Activated effector memory CD4-positive, alpha-beta T cell treated with anti-CD3 and anti-CD28 coated beads, Interleukin-2, amount 50 U/mL, for 16 hours (primary cell): ENCODE data around the gene LACTB.

ENCODE experiments used
- DNase-seq: peaks from one replicate; pipeline ENCODE4 v3.0.0-alpha.2; 2020

Gene LACTB

DNA sequence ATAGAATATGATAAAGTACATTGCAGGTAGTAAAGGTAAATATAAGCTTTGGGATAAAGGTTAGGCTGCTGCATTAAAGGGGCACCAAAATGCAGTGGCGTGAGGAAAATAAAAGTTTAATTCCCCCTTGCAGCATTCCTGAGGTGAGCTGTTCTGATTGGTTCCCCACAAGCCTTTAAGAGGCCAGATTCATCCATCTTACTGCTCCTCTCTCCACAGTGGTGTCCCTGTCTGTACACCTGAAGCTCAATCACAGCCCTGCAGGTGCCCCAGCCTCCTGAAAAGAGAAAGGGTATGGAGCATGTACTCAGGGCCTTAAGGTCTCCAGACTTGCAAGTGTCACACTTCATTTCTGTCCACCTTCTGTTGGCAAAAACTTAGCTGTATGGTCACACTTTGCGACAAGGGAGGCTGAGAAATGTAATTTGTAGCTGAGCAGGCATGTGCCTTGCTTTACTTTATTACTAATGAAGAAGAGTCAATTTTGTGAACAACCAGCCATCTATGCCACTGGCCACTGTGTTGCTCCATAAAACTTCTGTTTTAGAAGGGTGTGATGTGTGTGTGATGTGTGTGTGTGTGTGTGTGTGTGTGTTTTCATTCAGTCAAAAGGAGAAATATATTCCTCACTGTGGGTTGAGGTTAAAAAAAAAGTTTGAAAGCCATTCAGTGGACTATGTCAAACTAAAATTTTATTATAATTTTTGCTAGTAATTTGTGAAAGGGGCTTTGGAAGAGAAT lies 12.8 kb downstream of the LACTB start:
- DNase-seq = no peak

DNA sequence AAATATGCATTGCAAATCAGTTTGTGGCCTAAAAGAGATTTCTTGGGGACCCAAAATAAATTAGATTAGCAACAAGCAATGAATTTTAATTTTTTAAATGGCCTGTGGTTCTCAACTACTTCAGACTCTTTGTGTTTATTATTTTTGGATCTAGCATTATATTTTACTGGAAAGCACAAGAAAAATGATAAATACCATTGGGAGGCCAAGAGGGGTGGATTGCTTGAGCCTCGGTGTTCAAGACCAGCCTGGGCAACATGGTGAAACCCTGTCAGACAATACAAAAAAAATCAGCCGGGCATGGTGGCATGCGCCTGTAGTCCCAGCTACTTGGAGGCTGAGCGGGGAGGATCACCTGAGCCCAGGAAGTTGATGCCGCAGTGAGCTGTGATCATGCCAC lies 13.6 kb downstream of the LACTB start:
- no peak for DNase-seq

- no peak for DNase-seq
Measured at GRCh38 chr15:63135804-63136203, 14.1 kb downstream of the LACTB start.

DNA sequence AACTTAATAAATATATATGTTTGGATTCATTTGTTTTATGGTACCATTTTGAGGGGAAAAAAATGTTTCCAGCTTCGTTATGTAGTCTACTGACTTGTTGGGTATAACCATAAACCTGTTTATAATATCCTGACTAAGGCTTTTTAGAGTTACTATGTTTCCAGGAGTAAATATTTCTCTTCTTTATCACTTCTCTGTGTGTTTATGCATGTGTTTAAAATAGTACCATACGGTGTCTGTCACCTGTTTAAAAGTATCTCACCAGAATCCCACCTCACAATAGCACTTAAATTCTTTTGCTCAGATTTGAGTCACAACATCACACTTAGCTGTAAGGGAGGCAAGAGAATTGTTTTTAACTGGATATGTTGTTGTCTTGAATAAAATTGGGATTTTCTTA lies 15.1 kb downstream of the LACTB start:
- no peak for DNase-seq

DNA sequence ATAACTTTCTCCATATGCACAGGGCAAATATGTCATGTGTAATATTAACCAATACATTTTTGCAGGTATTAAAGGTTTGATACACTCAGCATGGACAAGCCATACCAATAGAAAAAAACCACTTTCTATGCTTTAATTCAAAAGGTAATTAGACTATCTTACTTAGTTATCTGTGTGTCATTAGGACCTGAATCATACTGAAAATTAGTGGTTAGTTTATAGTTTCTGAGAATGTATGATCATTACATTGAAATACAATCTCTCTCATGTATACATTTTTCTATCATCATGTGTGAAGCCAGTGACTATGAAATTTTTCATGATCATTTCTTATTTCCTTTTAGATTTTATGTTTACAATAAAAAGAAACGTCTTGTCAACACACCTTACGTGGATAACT lies 19.3 kb downstream of the LACTB start:
- no peak for DNase-seq

- DNase-seq = no peak
Measured at GRCh38 chr15:63145426-63145825, 23.8 kb downstream of the LACTB start.

- no peak for DNase-seq
Measured at GRCh38 chr15:63146684-63147083, 25.0 kb downstream of the LACTB start.

GRCh38 chr15:63151665-63152064 lies 30.0 kb downstream of the LACTB start:
- no peak for DNase-seq

GRCh38 chr15:63155486-63155885 lies 33.8 kb downstream of the LACTB start:
- no peak for DNase-seq

GRCh38 chr15:63156086-63156710 lies 34.5 kb downstream of the LACTB start:
- DNase-seq = no peak

GRCh38 chr15:63156755-63157117 lies 35.1 kb downstream of the LACTB start:
- DNase-seq = peak; percentile 64

- peak; percentile 95 for DNase-seq
Measured at GRCh38 chr15:63157118-63157843, 35.6 kb downstream of the LACTB start, which contains the start of gene RPS27L. Gene RPS27L, minus strand, starts transcription at chr15:63157477. Its CDS starts 72 bp downstream, at chr15:63157405.

DNA sequence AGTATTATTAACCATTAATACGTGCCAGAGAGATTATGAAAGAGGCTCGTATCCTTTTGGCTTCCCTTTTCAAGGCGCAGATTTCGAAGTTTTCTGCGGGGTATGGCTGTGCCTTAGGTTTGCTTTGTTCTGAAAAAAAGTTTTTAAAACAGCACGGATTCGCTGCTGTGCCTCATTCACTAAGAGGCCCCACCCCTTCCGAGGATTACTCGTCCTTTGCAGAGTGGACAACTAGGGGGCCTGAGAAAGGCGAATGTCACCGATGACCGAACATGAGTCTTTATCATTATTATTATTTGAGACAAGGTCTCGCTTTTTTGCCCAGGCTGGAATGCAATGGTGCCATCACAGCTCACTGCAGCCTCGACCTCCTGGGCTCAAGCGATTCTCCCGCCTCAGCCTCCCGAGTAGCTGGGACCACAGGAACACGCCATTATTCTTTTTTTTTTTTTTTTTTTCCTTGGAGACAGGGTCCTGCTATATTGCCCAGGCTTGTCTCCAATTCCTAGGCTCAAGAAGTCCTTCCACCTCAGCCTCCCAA lies 36.3 kb downstream of the LACTB start:
- DNase-seq = peak; percentile 68

DNA sequence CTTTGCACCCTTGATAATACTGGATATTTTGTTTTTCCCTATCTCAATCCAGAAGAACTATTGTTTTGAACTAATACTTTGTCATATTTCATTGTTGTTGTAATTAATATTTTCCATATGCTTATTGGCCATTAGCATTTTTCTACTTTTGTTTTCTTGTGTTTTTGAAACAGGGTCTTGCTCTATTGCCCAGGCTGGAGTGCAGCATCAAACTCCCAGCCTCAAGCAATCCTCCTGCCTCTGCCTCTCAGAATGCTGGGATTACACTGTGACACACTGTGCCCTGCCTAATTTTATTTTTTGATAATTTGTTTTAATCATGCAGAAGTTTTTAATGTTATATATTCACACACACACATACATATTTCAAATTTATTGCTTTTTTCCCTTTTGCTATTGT lies 39.0 kb downstream of the LACTB start:
- DNase-seq = no peak

DNA sequence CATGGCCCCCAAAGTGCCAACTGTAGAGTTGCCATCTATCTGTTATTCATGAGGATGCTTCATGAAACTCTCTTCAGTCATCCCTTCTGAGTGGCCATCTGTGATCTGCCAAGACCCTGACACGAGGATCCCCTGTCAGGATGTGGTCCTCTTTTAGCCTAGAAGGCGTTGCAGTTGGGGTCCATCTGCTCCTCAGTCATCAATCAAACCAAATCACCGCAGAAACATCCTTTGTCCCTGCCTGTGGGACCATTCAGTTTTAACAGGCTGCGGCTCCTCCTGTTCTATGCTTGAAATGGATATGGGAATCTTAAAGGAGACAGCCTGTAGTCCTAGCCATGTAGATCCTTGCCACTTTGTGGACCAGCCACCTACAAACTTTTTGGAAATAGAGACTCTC lies 41.6 kb downstream of the LACTB start:
- DNase-seq = no peak

GRCh38 chr15:63165166-63165859 lies 43.7 kb downstream of the LACTB start:
- DNase-seq = no peak

DNA sequence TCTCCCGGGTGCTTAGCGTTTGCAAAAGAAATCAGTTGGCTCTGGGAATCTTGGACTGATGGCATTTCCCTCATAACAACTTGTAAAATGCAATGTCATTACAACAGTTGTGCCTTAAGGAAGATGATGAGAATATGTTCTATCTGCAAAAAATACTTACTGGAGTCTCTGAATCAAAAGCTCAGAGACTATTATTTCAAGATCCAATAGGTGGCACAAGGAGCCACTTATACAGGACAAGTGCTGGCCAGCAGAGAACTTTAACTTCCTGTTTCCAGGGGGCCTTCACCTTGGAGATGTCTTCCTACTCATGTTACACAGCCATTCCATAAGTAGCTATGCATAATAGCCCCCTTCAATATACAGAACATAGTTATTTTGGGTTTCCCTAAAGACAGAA lies 44.6 kb downstream of the LACTB start:
- no peak for DNase-seq

DNA sequence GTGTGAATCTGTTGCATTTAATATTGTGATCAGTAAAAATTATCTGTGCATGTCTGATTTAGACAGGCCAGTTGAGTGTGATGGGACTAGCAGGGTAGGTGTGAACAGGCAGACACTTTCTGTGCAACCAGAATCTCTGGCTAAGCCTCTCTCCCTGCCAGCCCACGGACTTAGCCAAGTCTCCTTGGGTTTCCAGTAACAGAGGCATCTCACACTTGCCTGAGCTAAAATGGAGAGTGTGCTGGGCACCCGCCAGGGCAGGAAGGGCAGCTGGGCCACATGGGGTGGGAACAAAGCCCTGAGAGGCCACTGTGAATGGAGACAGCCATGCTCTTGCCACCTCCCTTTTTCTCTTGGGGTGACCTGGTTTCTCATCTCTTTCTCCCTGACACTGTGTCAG lies 48.1 kb downstream of the LACTB start:
- DNase-seq = no peak

DNA sequence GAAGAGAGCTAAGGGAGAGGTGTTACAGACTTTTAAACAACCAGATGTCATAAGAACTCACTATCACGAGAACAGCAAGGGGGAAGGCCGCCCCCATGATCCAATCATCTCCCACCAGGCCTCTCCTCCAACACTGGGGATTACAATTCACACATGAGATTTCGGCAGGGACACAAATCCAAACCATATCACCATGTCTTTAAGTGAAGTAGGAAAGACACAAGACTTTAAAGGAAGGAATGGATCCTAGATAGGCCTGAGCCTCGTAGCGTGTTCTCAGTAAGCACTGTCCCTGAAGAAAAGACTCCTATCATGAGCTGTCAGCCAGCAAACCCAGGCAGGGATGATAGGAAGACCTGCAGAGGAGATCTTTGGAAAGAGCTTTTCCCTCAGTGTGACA lies 50.7 kb downstream of the LACTB start:
- DNase-seq = no peak

GRCh38 chr15:63172851-63173451 lies 51.3 kb downstream of the LACTB start:
- DNase-seq = no peak

DNA sequence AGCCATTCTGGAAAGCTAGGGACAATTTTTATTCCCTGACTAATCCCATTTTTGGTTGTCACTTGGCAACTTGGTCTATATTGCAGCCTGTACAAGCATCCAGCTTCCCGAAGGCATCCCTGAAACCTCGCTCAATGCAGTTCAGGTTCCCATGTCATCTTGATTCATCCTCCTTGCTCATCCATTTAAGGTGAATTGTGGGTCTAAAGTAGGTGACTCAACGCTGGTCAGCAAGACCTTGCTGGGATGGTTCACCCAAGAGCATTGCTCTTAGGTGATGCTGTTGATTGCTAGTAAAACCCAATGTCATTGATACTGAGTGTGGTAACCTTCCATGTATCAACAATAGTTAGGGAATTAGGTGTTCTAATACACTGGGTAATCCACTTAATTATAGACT lies 54.6 kb downstream of the LACTB start:
- no peak for DNase-seq

GRCh38 chr15:63178034-63178433 lies 56.4 kb downstream of the LACTB start:
- DNase-seq = no peak

- DNase-seq = no peak
Measured at GRCh38 chr15:63180746-63181145, 59.1 kb downstream of the LACTB start.
